Measurements from ENCODE around the gene TLE3. TPM values are rescaled to one million over a fixed set of nuclear protein-coding genes. Genes with fewer than 3 reads are reported as not detected.
A peak's percentile ranks its signal among the peaks of the same experiment; 100 is the strongest.

The TLE3 gene
- total RNA-seq, 1 experiment from 2014 or later: 98.2 TPM

DNA sequence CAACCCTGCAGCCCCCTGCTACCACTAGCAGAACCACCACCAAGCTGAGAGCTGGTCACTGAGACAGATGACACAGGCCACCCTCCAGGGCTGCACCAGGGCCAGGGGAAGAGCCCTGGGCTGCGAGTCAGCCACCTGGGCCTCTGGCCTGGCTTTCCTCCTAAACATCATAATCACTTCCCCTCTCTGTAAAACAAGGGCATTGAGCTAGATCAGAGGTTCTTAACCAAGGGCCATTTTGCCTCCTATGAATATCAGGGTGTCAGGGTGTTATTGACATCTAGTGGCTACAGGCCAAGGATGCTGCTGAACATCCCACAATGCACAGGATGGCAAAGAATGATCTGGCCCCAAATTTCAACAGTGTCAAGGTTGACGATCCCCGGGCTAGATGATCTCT is 25.2 kb downstream of the TLE3 start:
- Histone ChIP-seq H3K4me1 (ENCODE audit: insufficient read depth, low read length) (no peaks in the 10 kb centered on the region), H3K18ac (ENCODE audit: insufficient read length, low read depth, low read length) (no peak overlapping the region), H2BK15ac (ENCODE audit: low read depth, low read length) (no peak overlapping the region), H3T11ph (ENCODE audit: low read length) (no peak overlapping the region), H3K27me3 (ENCODE audit: insufficient read depth, low read length) (no peaks in the 10 kb centered on the region), H3K56ac (ENCODE audit: insufficient read length, low read depth, low read length) (no peak overlapping the region), H4K20me1 (ENCODE audit: control insufficient read depth, insufficient read depth, insufficient read length) (peaks cover 4% of the 10 kb centered on the region), H2BK12ac (ENCODE audit: insufficient read length, low read depth, low read length) (no peak overlapping the region), H2BK120ac (ENCODE audit: low read depth, low read length, poor library complexity, severe bottlenecking) (no peak overlapping the region), H2BK5ac (ENCODE audit: insufficient read length, low read length) (no peak overlapping the region), H3K79me1 (ENCODE audit: insufficient read depth, low read depth, low read length, poor library complexity, severe bottlenecking) (peaks cover 3% of the 10 kb centered on the region), H3K79me2 (ENCODE audit: insufficient read depth, low read length) (peaks cover under 1% of the 10 kb centered on the region; the same call in 1 of the 2 replicates), H3K9me3 (ENCODE audit: control insufficient read depth, low read depth, low read length) (no peaks in the 10 kb centered on the region), H2AFZ (ENCODE audit: low read length) (no peak overlapping the region), H3K27ac (ENCODE audit: insufficient read length, low read depth, low read length) (no peak overlapping the region), H4K5ac (ENCODE audit: insufficient read length, low read depth, low read length) (no peak overlapping the region), H3K14ac (ENCODE audit: insufficient read depth, low read length) (no peak overlapping the region), H3K4me2 (ENCODE audit: insufficient read depth, insufficient read length, low read length) (no peak overlapping the region), H4K91ac (ENCODE audit: insufficient read length, low read depth, low read length) (no peak overlapping the region), H4K8ac (replicated peaks; ENCODE audit: insufficient read length, low read depth, low read length) (no peak overlapping the region), H3K9ac (ENCODE audit: extremely low read depth, insufficient read length, low read length) (no peak overlapping the region), H3K23me2 (ENCODE audit: insufficient read length, low read depth, low read length, poor library complexity, severe bottlenecking) (no peaks in the 10 kb centered on the region), H3K4ac (ENCODE audit: low read depth, low read length) (no peak overlapping the region), H2BK20ac (ENCODE audit: low read depth, low read length, poor library complexity, severe bottlenecking) (no peak overlapping the region), H2AK5ac (ENCODE audit: insufficient read length, low read length) (no peak overlapping the region), H3K23ac (ENCODE audit: insufficient read length, low read depth, low read length) (no peak overlapping the region)
- peak overlapping the region in 1 of 3 experiments; percentile 39; a peak in 1 of 7 replicates for H3K27ac Mint-ChIP-seq
- peaks cover 43 to 82% (median 81%) of the 10 kb centered on the region in 3 experiments; a peak in 6 of 7 replicates for H3K36me3 Mint-ChIP-seq (ENCODE audit: insufficient read depth in 1 of 3, low read depth in 3 of 3)
- H3K4me1 Mint-ChIP-seq: peaks cover 13 to 16% of the 10 kb centered on the region in 2 experiments
- no CpG with 5 or more reads among the region's 3 CpGs for WGBS (ENCODE audit: extremely low coverage, insufficient read length, low lambda C conversion rate)
- H3K9me3 Mint-ChIP-seq: no peaks in the 10 kb centered on the region
- DNase-seq: no peak
- H3K4me3 Mint-ChIP-seq: no peak overlapping the region
- H3K27me3 Mint-ChIP-seq (ENCODE audit: low read depth): no peaks in the 10 kb centered on the region
- TF ChIP-seq, protein P1, sequence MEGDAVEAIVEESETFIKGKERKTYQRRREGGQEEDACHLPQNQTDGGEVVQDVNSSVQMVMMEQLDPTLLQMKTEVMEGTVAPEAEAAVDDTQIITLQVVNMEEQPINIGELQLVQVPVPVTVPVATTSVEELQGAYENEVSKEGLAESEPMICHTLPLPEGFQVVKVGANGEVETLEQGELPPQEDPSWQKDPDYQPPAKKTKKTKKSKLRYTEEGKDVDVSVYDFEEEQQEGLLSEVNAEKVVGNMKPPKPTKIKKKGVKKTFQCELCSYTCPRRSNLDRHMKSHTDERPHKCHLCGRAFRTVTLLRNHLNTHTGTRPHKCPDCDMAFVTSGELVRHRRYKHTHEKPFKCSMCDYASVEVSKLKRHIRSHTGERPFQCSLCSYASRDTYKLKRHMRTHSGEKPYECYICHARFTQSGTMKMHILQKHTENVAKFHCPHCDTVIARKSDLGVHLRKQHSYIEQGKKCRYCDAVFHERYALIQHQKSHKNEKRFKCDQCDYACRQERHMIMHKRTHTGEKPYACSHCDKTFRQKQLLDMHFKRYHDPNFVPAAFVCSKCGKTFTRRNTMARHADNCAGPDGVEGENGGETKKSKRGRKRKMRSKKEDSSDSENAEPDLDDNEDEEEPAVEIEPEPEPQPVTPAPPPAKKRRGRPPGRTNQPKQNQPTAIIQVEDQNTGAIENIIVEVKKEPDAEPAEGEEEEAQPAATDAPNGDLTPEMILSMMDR (conservative IDR thresholded peaks at IDR 0.05): no peak

All from H9 (cell line).